ENCODE data around the gene PIGP.
"Not testable (repeated sequence)": the region's sequence is repeated elsewhere in the genome, so short reads cannot be mapped to it uniquely, and the experiment has no call there.

PIGP gene

GRCh38 chr21:37117204-37117603, 44.3 kb upstream of the PIGP start:
- no peak for DNase-seq
- Histone ChIP-seq H3K4me1 (ENCODE audit: insufficient read depth, low read length) (no peaks in the 10 kb centered on the region), H3K27me3 (ENCODE audit: insufficient read depth, low read length, poor library complexity) (no peaks in the 10 kb centered on the region), H3K36me3 (ENCODE audit: insufficient read depth, low read length) (peaks cover 13% of the 10 kb centered on the region), H4K20me1 (ENCODE audit: insufficient read depth, low read length) (no peaks in the 10 kb centered on the region), H3K4me3 (ENCODE audit: low read depth in 1 of 2, low read length in 2 of 2) (no peak overlapping the region), H3K9me3 (ENCODE audit: insufficient read depth, low read length, severe bottlenecking) (no peaks in the 10 kb centered on the region), H3K9ac (ENCODE audit: low read depth, low read length) (no peak overlapping the region), H3K4me2 (ENCODE audit: insufficient read depth, low read length) (no peak overlapping the region), H3K79me2 (ENCODE audit: insufficient read depth, low read length) (0 out of 2 replicates have a peak, but pooled peaks cover 3% of the 10 kb centered on the region), H3K27ac (ENCODE audit: low read length) (no peak overlapping the region), H2AFZ (ENCODE audit: low read depth, low read length) (no peak overlapping the region)
- TF ChIP-seq CTCF (IDR thresholded peaks at IDR 0.05; ENCODE audit: borderline replicate concordance, extremely low read depth, low read length, poor library complexity, severe bottlenecking) (no peak), EZH2 (IDR thresholded peaks at IDR 0.05; ENCODE audit: borderline replicate concordance, low read depth, low read length, severe bottlenecking) (no peak)
- no peak for ATAC-seq (ENCODE audit: insufficient read depth, low read depth)

GRCh38 chr21:37116459-37116858, 43.6 kb upstream of the PIGP start:
- H4K20me1 ChIP-seq (ENCODE audit: insufficient read depth, low read length); H3K9me3 ChIP-seq (ENCODE audit: insufficient read depth, low read length, severe bottlenecking): not testable (repeated sequence)

GRCh38 chr21:37114301-37114700, 41.4 kb upstream of the PIGP start:
- not testable (repeated sequence) for H2AFZ ChIP-seq (ENCODE audit: low read depth, low read length); ATAC-seq (ENCODE audit: insufficient read depth, low read depth); H3K9me3 ChIP-seq (ENCODE audit: insufficient read depth, low read length, severe bottlenecking); H4K20me1 ChIP-seq (ENCODE audit: insufficient read depth, low read length); DNase-seq; H3K9ac ChIP-seq (ENCODE audit: low read depth, low read length); H3K4me2 ChIP-seq (ENCODE audit: insufficient read depth, low read length); H3K27me3 ChIP-seq (ENCODE audit: insufficient read depth, low read length, poor library complexity); H3K79me2 ChIP-seq (ENCODE audit: insufficient read depth, low read length); H3K4me3 ChIP-seq (ENCODE audit: low read depth in 1 of 2, low read length in 2 of 2); H3K4me1 ChIP-seq (ENCODE audit: insufficient read depth, low read length); H3K27ac ChIP-seq (ENCODE audit: low read length); H3K36me3 ChIP-seq (ENCODE audit: insufficient read depth, low read length)

More at GRCh38 chr21:37116459-37116858, 43.6 kb upstream of the PIGP start:
- H3K79me2 ChIP-seq (ENCODE audit: insufficient read depth, low read length); ATAC-seq (ENCODE audit: insufficient read depth, low read depth); DNase-seq; H3K4me3 ChIP-seq (ENCODE audit: low read depth in 1 of 2, low read length in 2 of 2); H2AFZ ChIP-seq (ENCODE audit: low read depth, low read length); H3K9ac ChIP-seq (ENCODE audit: low read depth, low read length); H3K4me2 ChIP-seq (ENCODE audit: insufficient read depth, low read length); H3K4me1 ChIP-seq (ENCODE audit: insufficient read depth, low read length); H3K27ac ChIP-seq (ENCODE audit: low read length); H3K27me3 ChIP-seq (ENCODE audit: insufficient read depth, low read length, poor library complexity): not testable (repeated sequence)
- H3K36me3 ChIP-seq (ENCODE audit: insufficient read depth, low read length), result peaks cover 13% of the 10 kb centered on the region

GRCh38 chr21:37111029-37111428, 38.2 kb upstream of the PIGP start:
- peaks cover 13% of the 10 kb centered on the region for H3K9me3 ChIP-seq (ENCODE audit: insufficient read depth, low read length, severe bottlenecking)
- peaks cover 30% of the 10 kb centered on the region for H3K36me3 ChIP-seq (ENCODE audit: insufficient read depth, low read length)
- not testable (repeated sequence) for ATAC-seq (ENCODE audit: insufficient read depth, low read depth)

GRCh38 chr21:37106998-37107397, 34.1 kb upstream of the PIGP start:
- Histone ChIP-seq H3K27me3 (ENCODE audit: insufficient read depth, low read length, poor library complexity) (no peaks in the 10 kb centered on the region), H3K4me3 (ENCODE audit: low read depth in 1 of 2, low read length in 2 of 2) (no peak overlapping the region), H3K4me1 (ENCODE audit: insufficient read depth, low read length) (no peaks in the 10 kb centered on the region), H3K9me3 (ENCODE audit: insufficient read depth, low read length, severe bottlenecking) (peaks cover 13% of the 10 kb centered on the region), H3K9ac (ENCODE audit: low read depth, low read length) (no peak overlapping the region), H3K27ac (ENCODE audit: low read length) (no peak overlapping the region), H3K79me2 (ENCODE audit: insufficient read depth, low read length) (peaks cover 3% of the 10 kb centered on the region; the same call in 1 of the 2 replicates), H3K36me3 (ENCODE audit: insufficient read depth, low read length) (peaks cover 29% of the 10 kb centered on the region), H2AFZ (ENCODE audit: low read depth, low read length) (no peak overlapping the region), H3K4me2 (ENCODE audit: insufficient read depth, low read length) (no peak overlapping the region), H4K20me1 (ENCODE audit: insufficient read depth, low read length) (no peaks in the 10 kb centered on the region)
- ATAC-seq (ENCODE audit: insufficient read depth, low read depth) (no peak), DNase-seq (no peak)
- TF ChIP-seq EZH2 (IDR thresholded peaks at IDR 0.05; ENCODE audit: borderline replicate concordance, low read depth, low read length, severe bottlenecking) (no peak), CTCF (IDR thresholded peaks at IDR 0.05; ENCODE audit: borderline replicate concordance, extremely low read depth, low read length, poor library complexity, severe bottlenecking) (no peak)

More at GRCh38 chr21:37111029-37111428, 38.2 kb upstream of the PIGP start:
- not testable (repeated sequence) for H3K4me3 ChIP-seq (ENCODE audit: low read depth in 1 of 2, low read length in 2 of 2); H3K27me3 ChIP-seq (ENCODE audit: insufficient read depth, low read length, poor library complexity); H3K9ac ChIP-seq (ENCODE audit: low read depth, low read length); H4K20me1 ChIP-seq (ENCODE audit: insufficient read depth, low read length); H2AFZ ChIP-seq (ENCODE audit: low read depth, low read length); DNase-seq; H3K4me1 ChIP-seq (ENCODE audit: insufficient read depth, low read length); H3K4me2 ChIP-seq (ENCODE audit: insufficient read depth, low read length); H3K27ac ChIP-seq (ENCODE audit: low read length); H3K79me2 ChIP-seq (ENCODE audit: insufficient read depth, low read length)

GRCh38 chr21:37102746-37103145, 29.9 kb upstream of the PIGP start:
- not testable (repeated sequence) for H3K79me2 ChIP-seq (ENCODE audit: insufficient read depth, low read length); H3K4me1 ChIP-seq (ENCODE audit: insufficient read depth, low read length); H2AFZ ChIP-seq (ENCODE audit: low read depth, low read length); H3K9ac ChIP-seq (ENCODE audit: low read depth, low read length); H3K27ac ChIP-seq (ENCODE audit: low read length); H3K4me3 ChIP-seq (ENCODE audit: low read depth in 1 of 2, low read length in 2 of 2); H3K4me2 ChIP-seq (ENCODE audit: insufficient read depth, low read length); H4K20me1 ChIP-seq (ENCODE audit: insufficient read depth, low read length); H3K9me3 ChIP-seq (ENCODE audit: insufficient read depth, low read length, severe bottlenecking); H3K27me3 ChIP-seq (ENCODE audit: insufficient read depth, low read length, poor library complexity); ATAC-seq (ENCODE audit: insufficient read depth, low read depth); DNase-seq
- peaks cover 42% of the 10 kb centered on the region for H3K36me3 ChIP-seq (ENCODE audit: insufficient read depth, low read length)
